DND-41 (cell line): Measurements from ENCODE around the gene CYB561A3.

Experiments
- ATAC-seq: fragments of 200-7000 bp; cut with Tn5 transposase; 3 replicates; pipeline ENCODE4 v1.9.1; 2021; ENCODE audit warnings: low read depth; ENCODE audit not compliant: insufficient read depth
- DNase-seq: peaks from one replicate; pipeline ENCODE4 v3.0.0-alpha.2; 2020
- H2AFZ ChIP-seq: 2 replicates; pipeline ENCODE4 v1.6.0; 2012; ENCODE audit warnings: low read depth, low read length
- H3K27ac ChIP-seq: 2 replicates; pipeline ENCODE4 v1.5.1; 2012; ENCODE audit warnings: low read length, inconsistent platforms
- H3K27me3 ChIP-seq: fragments of 200-600 bp; sonication (generic); 2 replicates; pipeline ENCODE4 v1.6.0; 2012; ENCODE audit warnings: low read length, mild to moderate bottlenecking, inconsistent platforms; ENCODE audit not compliant: insufficient read depth, poor library complexity
- H3K36me3 ChIP-seq: 2 replicates; pipeline ENCODE4 v1.5.1; 2012; ENCODE audit warnings: low read length, inconsistent platforms; ENCODE audit not compliant: insufficient read depth
- H3K4me1 ChIP-seq: 2 replicates; pipeline ENCODE4 v1.5.1; 2012; ENCODE audit warnings: mild to moderate bottlenecking, low read length; ENCODE audit not compliant: insufficient read depth
- H3K4me2 ChIP-seq: 2 replicates; pipeline ENCODE4 v1.6.0; 2012; ENCODE audit warnings: mild to moderate bottlenecking, moderate library complexity, low read length, inconsistent platforms; ENCODE audit not compliant: insufficient read depth
- H3K4me3 ChIP-seq, 2 experiments: fragments of 200-600 bp in 1 of 2; shearing (Covaris generic) in 1 of 2; 2 replicates each; pipeline ENCODE4 v1.5.1; 2012 to 2016; ENCODE audit warnings: inconsistent platforms in 2 of 2, low read length in 2 of 2, mild to moderate bottlenecking in 2 of 2, low read depth in 1 of 2, moderate library complexity in 1 of 2
- H3K79me2 ChIP-seq: 2 replicates; pipeline ENCODE4 v1.6.0; 2012; ENCODE audit warnings: low read length, inconsistent platforms; ENCODE audit not compliant: insufficient read depth
- H3K9ac ChIP-seq: 2 replicates; pipeline ENCODE4 v1.6.0; 2012; ENCODE audit warnings: low read depth, mild to moderate bottlenecking, inconsistent platforms, low read length, moderate library complexity
- H3K9me3 ChIP-seq: 2 replicates; pipeline ENCODE4 v1.5.1; 2012; ENCODE audit warnings: low read length, moderate library complexity, mild to moderate bottlenecking, inconsistent platforms; ENCODE audit not compliant: insufficient read depth, severe bottlenecking
- H4K20me1 ChIP-seq: 2 replicates; pipeline ENCODE4 v1.6.0; 2012; ENCODE audit warnings: low read length; ENCODE audit not compliant: insufficient read depth
- CTCF ChIP-seq: IDR thresholded peaks from 2 replicates; pipeline ENCODE4 v1.5.1; 2012; ENCODE audit warnings: borderline replicate concordance, low read length, moderate library complexity, mild to moderate bottlenecking; ENCODE audit not compliant: poor library complexity, severe bottlenecking; ENCODE audit errors: extremely low read depth
- EZH2 ChIP-seq: IDR thresholded peaks from 3 replicates; pipeline ENCODE4 v1.6.1; 2012; ENCODE audit warnings: borderline replicate concordance, low read depth, mild to moderate bottlenecking, moderate library complexity, low read length, inconsistent platforms; ENCODE audit not compliant: severe bottlenecking

Gene CYB561A3

GRCh38 chr11:61353131-61354067, 8.3 kb downstream of the CYB561A3 start:
- H3K27me3 ChIP-seq = no peaks in the 10 kb centered on the region
- DNase-seq (no peak), ATAC-seq (no peak)
- H3K9me3 ChIP-seq = no peaks in the 10 kb centered on the region
- H3K4me2 ChIP-seq = no peak overlapping the region
- no peaks in the 10 kb centered on the region for H3K79me2 ChIP-seq
- no peaks in the 10 kb centered on the region for H3K4me1 ChIP-seq
- H2AFZ ChIP-seq = no peak overlapping the region
- no peak overlapping the region for H3K4me3 ChIP-seq
- H3K36me3 ChIP-seq = peaks cover 59% of the 10 kb centered on the region
- H4K20me1 ChIP-seq = no peaks in the 10 kb centered on the region
- TF ChIP-seq CTCF (no peak), EZH2 (no peak)
- H3K9ac ChIP-seq = no peak overlapping the region
- H3K27ac ChIP-seq = no peak overlapping the region

DNA sequence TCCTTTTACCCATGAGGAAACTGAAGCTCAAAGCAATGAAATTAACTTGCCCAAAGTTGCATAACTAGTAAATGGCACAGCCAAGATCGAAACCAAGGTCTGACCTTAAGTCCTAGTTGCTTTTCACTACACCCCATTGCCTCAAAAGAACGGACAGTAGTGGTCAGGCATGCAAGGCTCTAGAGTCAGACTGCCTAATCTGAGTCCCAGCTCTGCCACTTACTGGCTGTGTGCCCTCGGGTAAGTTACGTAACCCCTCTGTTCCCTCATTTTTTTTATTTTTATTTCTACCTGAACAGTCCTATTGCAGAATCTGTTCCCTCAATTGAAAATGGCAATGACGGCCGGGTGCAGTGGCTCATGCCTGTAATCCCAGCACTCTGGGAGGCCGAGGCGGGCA, 9.6 kb downstream of the CYB561A3 start:
- H2AFZ ChIP-seq = no peak overlapping the region
- H4K20me1 ChIP-seq = no peaks in the 10 kb centered on the region
- H3K4me2 ChIP-seq = no peak overlapping the region
- no peaks in the 10 kb centered on the region for H3K4me1 ChIP-seq
- no peaks in the 10 kb centered on the region for H3K9me3 ChIP-seq
- ATAC-seq = no peak
- H3K36me3 ChIP-seq = peaks cover 65% of the 10 kb centered on the region
- H3K27me3 ChIP-seq = no peaks in the 10 kb centered on the region
- no peak overlapping the region for H3K27ac ChIP-seq
- TF ChIP-seq EZH2 = no peak
- no peak for TF ChIP-seq CTCF
- no peak overlapping the region for H3K4me3 ChIP-seq
- no peak overlapping the region for H3K9ac ChIP-seq
- no peak for DNase-seq
- H3K79me2 ChIP-seq = no peaks in the 10 kb centered on the region

DNA sequence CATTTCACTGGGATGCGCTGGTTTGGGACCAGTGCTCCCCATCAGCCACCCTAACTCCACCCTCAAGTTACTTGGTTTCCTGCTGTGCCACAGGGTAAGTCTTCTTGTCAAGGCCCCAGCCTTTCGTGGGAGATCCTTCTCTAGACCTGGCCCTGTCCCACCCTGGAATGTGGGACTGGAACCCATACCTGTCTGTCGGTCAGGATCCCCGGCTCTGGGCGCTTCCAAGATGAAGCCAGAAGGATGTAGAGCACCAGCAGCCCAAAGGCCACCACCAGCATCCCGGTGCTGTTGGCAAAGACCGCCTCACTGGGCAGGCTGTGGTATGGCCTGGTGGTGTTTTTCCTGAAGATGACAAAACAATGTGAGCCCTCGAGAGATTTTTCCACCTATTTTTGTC, 10.9 kb downstream of the CYB561A3 start:
- H3K4me1 ChIP-seq = no peaks in the 10 kb centered on the region
- H2AFZ ChIP-seq = no peak overlapping the region
- H3K4me3 ChIP-seq = no peak overlapping the region
- no peak overlapping the region for H3K27ac ChIP-seq
- TF ChIP-seq EZH2 (no peak), CTCF (no peak)
- no peak overlapping the region for H3K9ac ChIP-seq
- no peaks in the 10 kb centered on the region for H4K20me1 ChIP-seq
- no peaks in the 10 kb centered on the region for H3K79me2 ChIP-seq
- no peak overlapping the region for H3K4me2 ChIP-seq
- no peak for DNase-seq
- ATAC-seq = no peak
- H3K27me3 ChIP-seq = no peaks in the 10 kb centered on the region
- H3K36me3 ChIP-seq = peaks cover 68% of the 10 kb centered on the region
- no peaks in the 10 kb centered on the region for H3K9me3 ChIP-seq
